ENCODE data around the gene TRHDE. TPM values are rescaled to one million over a fixed set of nuclear protein-coding genes. Genes with fewer than 3 reads are reported as not detected.

Gene TRHDE
- polyA plus RNA-seq, 1 experiment, result 17.1 TPM

GRCh38 chr12:72390146-72390545 is 118.0 kb downstream of the TRHDE start:
- ChIA-PET POLR2A (interaction anchor here (0.6 kb wide), 1 partner anchor 89 kb away, joined by 6 read pairs; no protein-coding TSS in a partner anchor), CTCF (interaction anchor here (1.5 kb wide), 1 partner anchor 10 kb away, joined by 3 read pairs; no protein-coding TSS in a partner anchor)
- TF ChIP-seq, protein P1, sequence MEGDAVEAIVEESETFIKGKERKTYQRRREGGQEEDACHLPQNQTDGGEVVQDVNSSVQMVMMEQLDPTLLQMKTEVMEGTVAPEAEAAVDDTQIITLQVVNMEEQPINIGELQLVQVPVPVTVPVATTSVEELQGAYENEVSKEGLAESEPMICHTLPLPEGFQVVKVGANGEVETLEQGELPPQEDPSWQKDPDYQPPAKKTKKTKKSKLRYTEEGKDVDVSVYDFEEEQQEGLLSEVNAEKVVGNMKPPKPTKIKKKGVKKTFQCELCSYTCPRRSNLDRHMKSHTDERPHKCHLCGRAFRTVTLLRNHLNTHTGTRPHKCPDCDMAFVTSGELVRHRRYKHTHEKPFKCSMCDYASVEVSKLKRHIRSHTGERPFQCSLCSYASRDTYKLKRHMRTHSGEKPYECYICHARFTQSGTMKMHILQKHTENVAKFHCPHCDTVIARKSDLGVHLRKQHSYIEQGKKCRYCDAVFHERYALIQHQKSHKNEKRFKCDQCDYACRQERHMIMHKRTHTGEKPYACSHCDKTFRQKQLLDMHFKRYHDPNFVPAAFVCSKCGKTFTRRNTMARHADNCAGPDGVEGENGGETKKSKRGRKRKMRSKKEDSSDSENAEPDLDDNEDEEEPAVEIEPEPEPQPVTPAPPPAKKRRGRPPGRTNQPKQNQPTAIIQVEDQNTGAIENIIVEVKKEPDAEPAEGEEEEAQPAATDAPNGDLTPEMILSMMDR (IDR thresholded peaks at IDR 0.05; ENCODE audit: insufficient read depth, low read depth, low read length), result no peak
- Histone ChIP-seq H3K27me3 (ENCODE audit: control insufficient read depth, insufficient read depth, low read length) (no peaks in the 10 kb centered on the region), H3K36me3 (ENCODE audit: control insufficient read depth, insufficient read depth, low read length) (no peaks in the 10 kb centered on the region), H3K4me3 (ENCODE audit: low read depth, low read length) (no peak overlapping the region)
- DNase-seq (ENCODE audit: low read depth), result no peak

DNA sequence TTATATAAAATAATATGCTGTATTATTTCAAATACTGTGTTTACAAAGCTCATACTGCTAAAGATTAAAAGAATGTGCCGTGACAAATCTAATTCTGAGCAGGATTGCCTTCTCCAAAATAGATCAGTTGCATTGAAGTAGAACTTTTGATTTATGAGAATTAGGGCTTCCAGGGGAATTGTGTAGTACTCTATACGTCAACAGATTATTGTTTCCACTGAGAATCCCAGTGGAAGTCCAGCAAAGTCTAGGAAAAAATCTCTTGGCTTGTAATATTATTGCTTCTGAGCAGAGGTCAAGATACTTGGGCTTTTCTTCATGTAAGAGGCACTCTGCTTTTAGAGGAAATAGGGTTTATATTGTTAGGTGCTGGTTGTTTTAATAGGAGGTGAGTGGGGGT is 133.9 kb downstream of the TRHDE start:
- Histone ChIP-seq H3K4me3 (ENCODE audit: low read depth, low read length) (no peak overlapping the region), H3K36me3 (ENCODE audit: control insufficient read depth, insufficient read depth, low read length) (no peaks in the 10 kb centered on the region), H3K27me3 (ENCODE audit: control insufficient read depth, insufficient read depth, low read length) (no peaks in the 10 kb centered on the region)
- TF ChIP-seq, protein P1 (IDR thresholded peaks at IDR 0.05; ENCODE audit: insufficient read depth, low read depth, low read length), result no peak
- DNase-seq (ENCODE audit: low read depth), result no peak
- ChIA-PET POLR2A (no interaction called here), CTCF (no interaction called here)

- Histone ChIP-seq H3K36me3 (ENCODE audit: control insufficient read depth, insufficient read depth, low read length) (no peaks in the 10 kb centered on the region), H3K27me3 (ENCODE audit: control insufficient read depth, insufficient read depth, low read length) (no peaks in the 10 kb centered on the region), H3K4me3 (ENCODE audit: low read depth, low read length) (no peak overlapping the region)
- CTCF ChIA-PET, result no interaction called here
- DNase-seq (ENCODE audit: low read depth), result no peak
- TF ChIP-seq, protein P1 (IDR thresholded peaks at IDR 0.05; ENCODE audit: insufficient read depth, low read depth, low read length), result no peak
- POLR2A ChIA-PET, result no interaction called here
These were observed 160.0 kb downstream of the TRHDE start for GRCh38 chr12:72432037-72432604.

GRCh38 chr12:72433298-72433697 is 161.1 kb downstream of the TRHDE start:
- POLR2A ChIA-PET, result no interaction called here
- H3K4me3 ChIP-seq (ENCODE audit: low read depth, low read length), result no peak overlapping the region
- CTCF ChIA-PET, result interaction anchor here (0.6 to 1.3 kb wide), 2 partner anchors 9 to 20 kb away, joined by 3 to 4 read pairs; no protein-coding TSS in a partner anchor
- no peaks in the 10 kb centered on the region for H3K36me3 ChIP-seq (ENCODE audit: control insufficient read depth, insufficient read depth, low read length)
- TF ChIP-seq, protein P1 (IDR thresholded peaks at IDR 0.05; ENCODE audit: insufficient read depth, low read depth, low read length), result no peak
- DNase-seq (ENCODE audit: low read depth), result no peak
- no peaks in the 10 kb centered on the region for H3K27me3 ChIP-seq (ENCODE audit: control insufficient read depth, insufficient read depth, low read length)

DNA sequence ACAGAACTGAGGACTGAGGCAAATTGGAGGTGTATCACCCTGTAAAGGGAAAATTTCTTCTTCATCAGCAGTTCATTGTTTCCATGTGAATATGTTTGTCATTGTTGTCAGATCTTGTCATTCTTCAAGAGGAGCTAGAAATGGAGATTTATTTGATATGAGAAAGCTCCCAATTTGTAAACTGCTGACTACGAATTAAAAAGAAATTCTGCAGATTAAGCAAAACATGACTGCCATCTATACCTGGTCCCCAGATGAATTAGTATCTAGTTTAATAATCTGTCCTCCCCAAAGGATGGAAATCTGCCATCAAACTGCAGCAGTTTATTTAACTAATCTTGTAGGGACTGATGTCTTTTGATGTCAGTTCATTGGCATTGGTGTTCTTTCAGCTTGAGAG is 162.8 kb downstream of the TRHDE start:
- CTCF ChIA-PET, result interaction anchor here (0.7 kb wide), 1 partner anchor 9 kb away, joined by 3 read pairs; no protein-coding TSS in a partner anchor
- POLR2A ChIA-PET, result no interaction called here

More for the DNA sequence above, 162.8 kb downstream of the TRHDE start:
- TF ChIP-seq, protein P1 (IDR thresholded peaks at IDR 0.05; ENCODE audit: insufficient read depth, low read depth, low read length), result no peak
- H3K4me3 ChIP-seq (ENCODE audit: low read depth, low read length), result no peak overlapping the region
- DNase-seq (ENCODE audit: low read depth), result no peak
- H3K27me3 ChIP-seq (ENCODE audit: control insufficient read depth, insufficient read depth, low read length), result no peaks in the 10 kb centered on the region
- H3K36me3 ChIP-seq (ENCODE audit: control insufficient read depth, insufficient read depth, low read length), result no peaks in the 10 kb centered on the region

Measured in BJ (cell line).